ENCODE results near the gene DDX27.

The DDX27 gene

DNA sequence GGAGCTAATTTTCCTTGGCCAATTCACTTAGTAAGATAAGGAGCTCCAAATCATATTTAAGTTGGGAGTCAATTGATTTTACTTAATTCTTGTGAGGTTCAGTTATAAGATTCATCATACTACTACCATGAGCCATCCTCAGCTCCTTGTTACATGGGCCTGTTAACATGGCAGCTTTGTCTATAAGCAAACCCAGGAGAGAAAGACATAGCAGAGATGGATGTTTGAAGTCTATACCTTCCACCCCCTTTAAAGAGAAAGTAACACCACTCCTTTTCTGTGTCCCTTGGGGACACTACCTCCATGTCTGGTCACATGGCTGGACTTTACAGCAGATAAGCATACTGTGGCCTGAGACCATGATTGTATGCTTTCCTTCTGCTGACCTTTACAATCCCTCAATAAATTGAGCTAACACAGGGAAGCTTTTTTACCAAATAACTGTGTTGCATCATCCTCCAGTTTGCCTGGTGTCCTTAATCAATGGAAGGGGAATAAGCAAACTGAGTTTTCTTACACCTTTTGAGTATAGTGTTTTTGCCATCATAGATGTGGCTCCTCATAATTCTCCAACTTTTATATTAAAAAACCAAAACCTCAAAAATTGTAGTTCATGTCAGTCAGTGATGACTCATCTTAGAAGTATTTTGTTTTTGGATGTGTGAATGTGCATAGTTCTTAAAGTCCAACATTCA lies 68.5 kb downstream of the DDX27 start:
- no peak for DNase-seq

DNA sequence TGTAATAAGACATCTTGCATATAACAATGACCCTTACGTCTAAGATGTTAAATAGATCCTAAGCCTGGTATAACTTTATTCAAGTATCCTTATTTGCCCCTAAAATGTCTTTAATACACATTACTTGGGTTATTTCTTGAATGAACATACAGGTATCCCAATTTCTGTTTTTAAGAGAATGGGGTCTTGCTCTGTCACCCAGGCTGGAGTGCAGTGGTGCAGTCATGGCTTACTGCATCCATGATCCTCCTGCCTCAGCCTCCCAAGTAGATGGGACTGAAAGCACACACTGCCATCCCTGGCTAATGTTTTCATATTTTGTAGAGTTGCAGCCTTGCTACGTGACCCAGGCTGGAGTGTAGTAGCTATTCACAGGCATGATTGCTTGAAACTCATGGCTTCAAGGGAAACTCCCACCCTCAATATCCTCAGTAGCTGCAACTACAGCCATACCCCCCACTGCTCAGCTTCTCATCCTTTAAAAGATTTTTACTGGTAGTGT lies 69.1 kb downstream of the DDX27 start:
- DNase-seq: no peak

DNA sequence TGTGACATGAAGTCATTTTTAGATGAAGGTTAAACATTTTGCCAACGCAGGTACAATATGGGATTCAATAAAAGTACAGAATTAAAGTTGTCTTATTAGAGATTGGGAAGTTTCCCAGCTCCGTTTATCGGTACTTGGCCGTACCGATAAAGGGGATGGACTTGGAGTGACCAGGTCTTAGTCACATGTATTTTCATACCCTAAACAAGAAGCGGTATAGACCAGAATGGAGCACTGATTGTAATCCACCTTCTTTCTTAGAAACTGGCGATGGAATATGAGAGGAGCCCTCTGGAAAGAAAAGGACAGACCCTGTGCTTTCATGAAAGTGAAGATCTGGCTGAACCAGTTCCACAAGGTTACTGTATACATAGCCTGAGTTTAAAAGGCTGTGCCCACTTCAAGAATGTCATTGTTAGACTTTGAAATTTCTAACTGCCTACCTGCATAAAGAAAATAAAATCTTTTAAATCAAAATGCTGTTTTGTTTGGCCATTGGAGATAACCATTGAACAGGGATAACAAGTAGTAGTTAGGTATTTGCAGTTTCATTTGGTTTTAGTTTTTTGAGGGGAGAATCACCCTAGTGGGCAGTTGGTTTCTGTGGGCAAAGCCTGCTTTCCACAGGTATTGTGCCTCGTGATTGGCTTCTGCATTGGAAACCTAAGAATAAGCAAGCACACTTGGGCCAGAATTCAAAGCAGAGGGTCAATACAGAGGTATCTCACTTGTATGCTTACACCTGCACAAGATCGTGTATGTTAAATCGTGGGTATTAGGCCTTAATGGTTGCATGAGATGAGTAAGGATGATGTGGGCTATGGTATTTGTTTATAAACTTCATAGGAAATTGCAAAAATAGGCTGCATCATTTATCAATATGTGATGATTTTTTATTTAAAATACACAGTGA lies 69.8 kb downstream of the DDX27 start:
- DNase-seq: no peak

DNA sequence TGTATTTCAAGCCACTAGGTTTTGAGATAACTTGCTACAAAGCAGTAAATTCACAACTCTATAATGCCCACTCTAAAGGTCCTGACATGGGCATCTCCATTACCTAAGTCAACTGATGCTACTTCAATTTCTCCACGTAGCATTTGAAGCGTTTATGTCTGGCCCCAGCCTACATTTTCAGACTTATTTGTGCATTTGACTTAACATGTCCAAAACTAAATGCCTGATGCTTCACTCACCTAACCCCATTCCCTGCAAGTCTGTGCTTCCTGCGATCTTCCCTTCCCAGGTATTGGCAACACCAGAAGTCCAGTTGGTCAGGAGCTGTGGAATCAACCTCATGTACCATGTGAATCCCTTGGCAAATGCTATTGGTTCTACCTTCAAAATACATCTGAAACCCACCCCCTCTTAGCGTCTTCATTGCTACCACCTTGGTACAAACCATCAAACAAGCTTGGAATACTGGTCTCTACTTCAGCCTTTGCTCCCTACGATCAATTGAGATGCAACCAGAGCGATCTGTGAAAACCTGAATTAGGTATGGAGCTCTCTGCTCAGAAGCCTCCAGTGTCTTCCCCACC lies 71.5 kb downstream of the DDX27 start:
- no peak for DNase-seq

DNA sequence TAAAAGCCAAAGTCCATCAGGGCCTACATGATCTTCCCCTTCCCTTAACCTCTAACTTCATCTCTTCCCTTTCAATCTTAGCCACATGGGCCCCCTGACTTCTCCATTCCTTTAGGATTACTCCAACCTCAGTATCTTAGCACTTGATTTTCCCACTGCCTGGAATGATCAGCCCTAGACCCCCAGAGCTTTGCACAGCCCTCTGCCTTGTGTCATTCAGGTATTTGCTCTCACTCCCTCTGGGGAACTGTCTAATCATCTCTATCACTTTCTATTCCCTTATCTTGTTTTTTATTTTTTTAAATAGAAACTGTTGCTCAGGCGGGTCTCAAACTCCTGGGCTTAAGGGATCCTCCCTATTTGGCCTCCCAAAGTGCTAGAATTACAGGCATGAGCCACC lies 72.0 kb downstream of the DDX27 start:
- DNase-seq: no peak

- no peak for DNase-seq
These were observed 72.8 kb downstream of the DDX27 start for GRCh38 chr20:49292010-49292409.

GRCh38 chr20:49293122-49293521 lies 73.9 kb downstream of the DDX27 start:
- no peak for DNase-seq
